Spleen (tissue), 7 donors: ENCODE data around the gene ZC3H4.

Experiments used
- POLR2A ChIP-seq, 3 donors: fragments of 450-650 bp; IDR thresholded peaks; one replicate each; pipeline ENCODE4 v1.5.1; 2017; ENCODE audit warnings: antibody characterized with exemption in 3 of 3, mild to moderate bottlenecking in 1 of 3
- POLR2AphosphoS5 ChIP-seq, 3 donors: sonication (generic); formaldehyde crosslinking; IDR thresholded peaks; one replicate each; pipeline ENCODE4 v1.5.1; 2017; ENCODE audit warnings: antibody characterized with exemption in 3 of 3
- TF ChIP-seq, protein P1 (sequence below), 11 experiments: fragments of 200-600 bp in 7 of 11; fragments of 450-650 bp in 4 of 11; sonication (generic) in 4 of 11; IDR thresholded peaks in 8 of 11; conservative IDR thresholded peaks in 3 of 11; 1 replicate in 7 of 11; 2 replicates in 4 of 11; pipeline versions ENCODE4 v1.4.0 to v1.8.0; 2016 to 2021; ENCODE audit warnings: antibody characterized with exemption in 11 of 11, inconsistent platforms in 4 of 11, mild to moderate bottlenecking in 1 of 11
- donor health status: DM: no; HTN: no; CAD: no; lungs with moderate emphysema.
- donor health status: DM: no; HTN: no; CAD: no.
- donor health status: DM: no; HTN: no; CAD: no.

DNA sequence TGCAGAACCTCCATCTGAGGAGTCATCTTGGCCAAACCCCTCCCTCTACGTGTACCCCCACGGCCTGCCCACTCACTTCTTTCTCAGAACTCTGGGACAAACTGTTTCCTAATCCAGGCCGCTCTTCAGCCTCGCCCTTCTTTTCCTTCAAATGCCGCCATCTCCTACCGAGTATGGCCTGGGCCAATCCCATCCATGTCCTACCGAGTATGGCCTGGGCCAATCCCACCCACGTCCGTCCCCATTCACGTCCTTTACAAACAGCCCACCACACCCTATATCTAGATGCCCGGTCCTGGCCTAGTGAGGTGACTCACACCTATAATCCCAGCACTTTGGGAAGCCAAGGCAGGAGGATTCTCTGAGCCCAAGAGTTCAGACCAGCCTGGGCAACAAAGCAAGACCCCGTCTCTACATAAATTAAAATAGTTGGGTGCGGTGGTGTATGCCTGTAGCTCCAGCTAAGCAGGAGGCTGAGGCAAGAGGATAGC lies 66.3 kb downstream of the ZC3H4 start:
- TF ChIP-seq POLR2AphosphoS5 (IDR thresholded peaks at IDR 0.05) (no peak), POLR2A (IDR thresholded peaks at IDR 0.05) (no peak)
- TF ChIP-seq, protein P1, sequence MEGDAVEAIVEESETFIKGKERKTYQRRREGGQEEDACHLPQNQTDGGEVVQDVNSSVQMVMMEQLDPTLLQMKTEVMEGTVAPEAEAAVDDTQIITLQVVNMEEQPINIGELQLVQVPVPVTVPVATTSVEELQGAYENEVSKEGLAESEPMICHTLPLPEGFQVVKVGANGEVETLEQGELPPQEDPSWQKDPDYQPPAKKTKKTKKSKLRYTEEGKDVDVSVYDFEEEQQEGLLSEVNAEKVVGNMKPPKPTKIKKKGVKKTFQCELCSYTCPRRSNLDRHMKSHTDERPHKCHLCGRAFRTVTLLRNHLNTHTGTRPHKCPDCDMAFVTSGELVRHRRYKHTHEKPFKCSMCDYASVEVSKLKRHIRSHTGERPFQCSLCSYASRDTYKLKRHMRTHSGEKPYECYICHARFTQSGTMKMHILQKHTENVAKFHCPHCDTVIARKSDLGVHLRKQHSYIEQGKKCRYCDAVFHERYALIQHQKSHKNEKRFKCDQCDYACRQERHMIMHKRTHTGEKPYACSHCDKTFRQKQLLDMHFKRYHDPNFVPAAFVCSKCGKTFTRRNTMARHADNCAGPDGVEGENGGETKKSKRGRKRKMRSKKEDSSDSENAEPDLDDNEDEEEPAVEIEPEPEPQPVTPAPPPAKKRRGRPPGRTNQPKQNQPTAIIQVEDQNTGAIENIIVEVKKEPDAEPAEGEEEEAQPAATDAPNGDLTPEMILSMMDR (IDR thresholded peaks at IDR 0.05 in 8 of 11, conservative IDR thresholded peaks at IDR 0.05 in 3 of 11), result no peak
